ENCODE data around the gene AHCYL2. TPM values are rescaled to one million over a fixed set of nuclear protein-coding genes. Genes with fewer than 3 reads are reported as not detected.

The AHCYL2 gene
- polyA plus RNA-seq, 2 donors, result 3.8 to 5.5 TPM

GRCh38 chr7:129426482-129426881, 201.7 kb downstream of the AHCYL2 start:
- Histone ChIP-seq H3K36me3 (ENCODE audit: control insufficient read depth in 2 of 2, insufficient read depth in 2 of 2, low read length in 1 of 2) (peaks cover 4 to 9% of the 10 kb centered on the region in 2 donors), H3K27me3 (ENCODE audit: control insufficient read depth in 1 of 2, insufficient read depth in 2 of 2, low read length in 2 of 2) (no peaks in the 10 kb centered on the region), H3K4me3 (ENCODE audit: low read depth in 1 of 2, low read length in 2 of 2) (no peak overlapping the region), H3K27ac (ENCODE audit: low read depth in 2 of 2, low read length in 1 of 2) (no peak overlapping the region), H3K4me1 (ENCODE audit: control insufficient read depth in 2 of 2, insufficient read depth in 2 of 2, low read length in 1 of 2) (no peaks in the 10 kb centered on the region), H3K9me3 (ENCODE audit: control insufficient read depth in 2 of 2, insufficient read depth in 1 of 2, low read depth in 1 of 2, low read length in 1 of 2) (no peaks in the 10 kb centered on the region)

GRCh38 chr7:129427526-129428045, 202.8 kb downstream of the AHCYL2 start:
- H3K27ac ChIP-seq (ENCODE audit: low read depth in 2 of 2, low read length in 1 of 2), result no peak overlapping the region
- peaks cover 4 to 8% of the 10 kb centered on the region in 2 donors for H3K36me3 ChIP-seq (ENCODE audit: control insufficient read depth in 2 of 2, insufficient read depth in 2 of 2, low read length in 1 of 2)
- WGBS, 2 donors, result 57 to 58% methylated on average over 2 of the region's 2 CpGs

GRCh38 chr7:129431911-129432643, 207.2 kb downstream of the AHCYL2 start:
- Histone ChIP-seq H3K27ac (ENCODE audit: low read depth in 2 of 2, low read length in 1 of 2) (no peak overlapping the region), H3K4me1 (ENCODE audit: control insufficient read depth in 2 of 2, insufficient read depth in 2 of 2, low read length in 1 of 2) (peaks cover 0 to 3% of the 10 kb centered on the region in 2 donors), H3K9me3 (ENCODE audit: control insufficient read depth in 2 of 2, insufficient read depth in 1 of 2, low read depth in 1 of 2, low read length in 1 of 2) (no peaks in the 10 kb centered on the region), H3K36me3 (ENCODE audit: control insufficient read depth in 2 of 2, insufficient read depth in 2 of 2, low read length in 1 of 2) (peaks cover 0 to 2% of the 10 kb centered on the region in 2 donors), H3K4me3 (ENCODE audit: low read depth in 1 of 2, low read length in 2 of 2) (no peak overlapping the region), H3K27me3 (ENCODE audit: control insufficient read depth in 1 of 2, insufficient read depth in 2 of 2, low read length in 2 of 2) (no peaks in the 10 kb centered on the region)
- WGBS, 2 donors, result 77 to 81% methylated on average over 8 of the region's 8 CpGs

More at GRCh38 chr7:129427526-129428045, 202.8 kb downstream of the AHCYL2 start:
- Histone ChIP-seq H3K4me1 (ENCODE audit: control insufficient read depth in 2 of 2, insufficient read depth in 2 of 2, low read length in 1 of 2) (no peaks in the 10 kb centered on the region), H3K9me3 (ENCODE audit: control insufficient read depth in 2 of 2, insufficient read depth in 1 of 2, low read depth in 1 of 2, low read length in 1 of 2) (no peaks in the 10 kb centered on the region), H3K27me3 (ENCODE audit: control insufficient read depth in 1 of 2, insufficient read depth in 2 of 2, low read length in 2 of 2) (no peaks in the 10 kb centered on the region), H3K4me3 (ENCODE audit: low read depth in 1 of 2, low read length in 2 of 2) (no peak overlapping the region)

DNA sequence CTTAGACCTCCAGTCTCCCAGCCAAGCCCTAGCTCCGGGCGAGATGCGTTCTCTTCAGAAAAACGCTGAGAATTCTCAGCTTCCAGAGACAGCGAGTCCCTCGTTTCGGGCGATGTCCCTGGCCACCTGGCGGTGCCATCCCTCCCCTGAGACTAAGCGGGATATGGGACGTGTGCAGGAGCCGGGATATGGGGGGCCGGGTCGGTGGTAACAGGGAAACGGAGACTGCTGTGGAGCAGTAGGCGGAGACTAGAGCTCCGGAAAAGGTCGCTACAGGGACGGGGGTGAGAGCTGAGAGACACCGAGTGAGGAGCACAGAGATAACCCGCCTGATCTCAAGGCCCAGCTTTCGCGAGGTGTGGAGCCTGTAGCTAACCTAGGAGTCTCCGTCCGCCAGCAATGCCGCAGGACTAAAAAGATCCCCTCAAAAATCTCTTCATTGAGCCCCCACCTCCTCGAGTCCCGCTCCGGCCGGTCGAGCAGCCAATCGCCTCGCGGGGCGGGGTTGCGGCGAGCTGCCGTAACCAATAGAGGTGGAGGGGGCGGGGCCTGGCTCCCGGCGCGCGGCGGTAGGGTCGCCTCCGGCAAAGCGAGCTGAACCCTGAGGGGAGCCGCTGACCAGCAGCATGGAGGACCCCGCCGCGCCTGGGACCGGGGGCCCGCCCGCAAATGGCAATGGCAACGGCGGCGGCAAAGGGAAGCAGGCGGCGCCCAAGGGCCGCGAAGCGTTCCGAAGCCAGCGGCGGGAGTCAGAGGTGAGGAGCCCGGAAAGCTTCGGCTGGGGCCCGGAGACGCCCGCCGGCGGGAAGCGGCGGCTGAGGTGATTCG, 209.2 kb downstream of the AHCYL2 start, which contains the start of gene STRIP2:
STRIP2 (plus strand) TSS at position 586 of the 828 bp plus-strand sequence; CDS start at position 627, 41 bp downstream.
- Histone ChIP-seq H3K27ac (ENCODE audit: low read depth in 2 of 2, low read length in 1 of 2) (peak within 1 kb of the TSS; percentile 14 to 53), H3K36me3 (ENCODE audit: control insufficient read depth in 2 of 2, insufficient read depth in 2 of 2, low read length in 1 of 2) (no peaks in the 10 kb centered on the region), H3K27me3 (ENCODE audit: control insufficient read depth in 1 of 2, insufficient read depth in 2 of 2, low read length in 2 of 2) (no peaks in the 10 kb centered on the region), H3K9me3 (ENCODE audit: control insufficient read depth in 2 of 2, insufficient read depth in 1 of 2, low read depth in 1 of 2, low read length in 1 of 2) (no peaks in the 10 kb centered on the region), H3K4me3 (ENCODE audit: low read depth in 1 of 2, low read length in 2 of 2) (peak within 1 kb of the TSS; percentile 57 to 74), H3K4me1 (ENCODE audit: control insufficient read depth in 2 of 2, insufficient read depth in 2 of 2, low read length in 1 of 2) (peaks cover 0 to 3% of the 10 kb centered on the region in 2 donors)
- 0% methylated on average over 64 to 75 of the region's 75 CpGs for WGBS, 2 donors

- Histone ChIP-seq H3K4me1 (ENCODE audit: control insufficient read depth in 2 of 2, insufficient read depth in 2 of 2, low read length in 1 of 2) (peaks cover 0 to 3% of the 10 kb centered on the region in 2 donors), H3K9me3 (ENCODE audit: control insufficient read depth in 2 of 2, insufficient read depth in 1 of 2, low read depth in 1 of 2, low read length in 1 of 2) (no peaks in the 10 kb centered on the region), H3K27me3 (ENCODE audit: control insufficient read depth in 1 of 2, insufficient read depth in 2 of 2, low read length in 2 of 2) (no peaks in the 10 kb centered on the region), H3K4me3 (ENCODE audit: low read depth in 1 of 2, low read length in 2 of 2) (peak overlapping the region; percentile 57 to 74), H3K36me3 (ENCODE audit: control insufficient read depth in 2 of 2, insufficient read depth in 2 of 2, low read length in 1 of 2) (no peaks in the 10 kb centered on the region), H3K27ac (ENCODE audit: low read depth in 2 of 2, low read length in 1 of 2) (peak overlapping the region in 1 of 2 donors; percentile 47)
- 1 to 2% methylated on average over 44 of the region's 44 CpGs for WGBS, 2 donors
Observed at GRCh38 chr7:129434675-129435318, 210.0 kb downstream of the AHCYL2 start.

DNA sequence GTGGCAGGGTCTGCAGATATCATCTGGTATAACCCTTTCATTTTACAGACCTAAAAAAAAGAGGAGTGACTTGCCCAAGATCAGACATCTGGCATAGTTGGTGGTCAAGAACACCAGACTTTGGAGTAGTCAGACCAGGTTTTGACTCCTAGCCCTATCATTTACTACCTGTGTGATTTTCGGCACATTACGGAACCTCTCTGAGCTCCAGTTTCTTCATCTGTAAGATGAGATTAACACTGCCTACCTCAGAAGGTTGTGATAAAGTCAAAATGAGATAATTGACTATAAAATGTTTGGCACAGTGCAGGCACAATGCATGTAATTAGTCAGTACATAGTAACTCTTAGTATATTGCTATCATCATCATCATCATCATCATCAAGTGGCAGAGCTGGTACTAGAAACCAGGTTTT, 210.6 kb downstream of the AHCYL2 start:
- Histone ChIP-seq H3K36me3 (ENCODE audit: control insufficient read depth in 2 of 2, insufficient read depth in 2 of 2, low read length in 1 of 2) (no peaks in the 10 kb centered on the region), H3K27ac (ENCODE audit: low read depth in 2 of 2, low read length in 1 of 2) (no peak overlapping the region), H3K9me3 (ENCODE audit: control insufficient read depth in 2 of 2, insufficient read depth in 1 of 2, low read depth in 1 of 2, low read length in 1 of 2) (no peaks in the 10 kb centered on the region), H3K4me3 (ENCODE audit: low read depth in 1 of 2, low read length in 2 of 2) (peak overlapping the region in 1 of 2 donors; percentile 57), H3K4me1 (ENCODE audit: control insufficient read depth in 2 of 2, insufficient read depth in 2 of 2, low read length in 1 of 2) (peaks cover 0 to 3% of the 10 kb centered on the region in 2 donors), H3K27me3 (ENCODE audit: control insufficient read depth in 1 of 2, insufficient read depth in 2 of 2, low read length in 2 of 2) (no peaks in the 10 kb centered on the region)
- 89 to 91% methylated on average over 2 of the region's 2 CpGs for WGBS, 2 donors

DNA sequence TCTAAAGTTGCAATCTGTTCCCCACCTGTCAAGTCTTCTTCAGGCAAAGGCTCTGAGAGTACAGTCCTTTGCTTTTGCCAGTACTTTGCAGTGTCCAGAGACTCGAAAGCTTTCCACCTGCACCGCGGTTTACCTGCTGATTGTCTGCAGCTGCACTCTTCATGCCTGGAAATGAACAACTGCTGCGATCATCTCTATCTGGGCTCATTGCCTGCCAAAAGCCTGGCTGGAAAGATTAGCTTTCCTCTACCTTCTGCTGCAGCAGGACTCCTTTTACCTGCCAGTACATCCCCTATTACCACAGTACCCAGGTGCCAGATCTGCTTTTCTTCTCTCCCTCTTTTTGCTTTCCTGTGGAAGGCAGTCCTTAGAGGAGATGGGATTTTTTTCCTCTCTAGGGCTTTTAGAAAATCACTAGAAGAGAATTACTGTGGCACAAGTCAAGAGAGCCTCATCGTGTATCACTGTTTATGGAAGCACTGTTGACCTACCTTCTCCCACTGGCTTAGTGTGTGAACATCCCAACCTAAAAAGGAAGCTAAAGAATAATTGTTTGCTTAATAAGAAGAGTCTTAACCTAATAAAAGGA, 211.6 kb downstream of the AHCYL2 start:
- Histone ChIP-seq H3K4me1 (ENCODE audit: control insufficient read depth in 2 of 2, insufficient read depth in 2 of 2, low read length in 1 of 2) (peaks cover 0 to 3% of the 10 kb centered on the region in 2 donors), H3K27me3 (ENCODE audit: control insufficient read depth in 1 of 2, insufficient read depth in 2 of 2, low read length in 2 of 2) (no peaks in the 10 kb centered on the region), H3K9me3 (ENCODE audit: control insufficient read depth in 2 of 2, insufficient read depth in 1 of 2, low read depth in 1 of 2, low read length in 1 of 2) (no peaks in the 10 kb centered on the region), H3K4me3 (ENCODE audit: low read depth in 1 of 2, low read length in 2 of 2) (no peak overlapping the region), H3K27ac (ENCODE audit: low read depth in 2 of 2, low read length in 1 of 2) (no peak overlapping the region), H3K36me3 (ENCODE audit: control insufficient read depth in 2 of 2, insufficient read depth in 2 of 2, low read length in 1 of 2) (no peaks in the 10 kb centered on the region)
- 90 to 91% methylated on average over 5 of the region's 5 CpGs for WGBS, 2 donors

DNA sequence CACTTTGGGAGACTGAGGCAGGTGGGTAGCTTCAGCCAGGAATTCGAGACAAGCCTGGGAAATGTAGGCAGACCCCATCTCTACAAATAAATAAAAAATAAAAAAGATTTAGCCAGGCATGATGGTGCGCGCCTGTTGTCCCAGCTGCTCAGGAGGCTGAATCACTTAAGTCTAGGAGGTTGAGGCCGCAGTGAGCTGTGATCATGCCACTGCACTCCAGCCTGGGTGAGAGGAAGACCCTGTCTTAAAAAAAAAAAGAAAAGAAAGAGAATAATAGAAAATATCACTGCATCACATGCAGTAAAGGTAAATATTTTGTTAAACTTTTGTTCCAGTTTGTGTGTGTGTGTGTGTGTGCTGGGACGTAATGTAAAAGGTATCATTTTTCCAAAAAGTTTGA, 212.4 kb downstream of the AHCYL2 start:
- no peak overlapping the region for H3K4me3 ChIP-seq (ENCODE audit: low read depth in 1 of 2, low read length in 2 of 2)
- H3K9me3 ChIP-seq (ENCODE audit: control insufficient read depth in 2 of 2, insufficient read depth in 1 of 2, low read depth in 1 of 2, low read length in 1 of 2), result no peaks in the 10 kb centered on the region
- H3K27ac ChIP-seq (ENCODE audit: low read depth in 2 of 2, low read length in 1 of 2), result no peak overlapping the region
- H3K4me1 ChIP-seq (ENCODE audit: control insufficient read depth in 2 of 2, insufficient read depth in 2 of 2, low read length in 1 of 2), result peaks cover 0 to 3% of the 10 kb centered on the region in 2 donors
- no peaks in the 10 kb centered on the region for H3K36me3 ChIP-seq (ENCODE audit: control insufficient read depth in 2 of 2, insufficient read depth in 2 of 2, low read length in 1 of 2)
- no peaks in the 10 kb centered on the region for H3K27me3 ChIP-seq (ENCODE audit: control insufficient read depth in 1 of 2, insufficient read depth in 2 of 2, low read length in 2 of 2)
- 95 to 96% methylated on average over 5 of the region's 5 CpGs for WGBS, 2 donors

- Histone ChIP-seq H3K36me3 (ENCODE audit: control insufficient read depth in 2 of 2, insufficient read depth in 2 of 2, low read length in 1 of 2) (no peaks in the 10 kb centered on the region), H3K9me3 (ENCODE audit: control insufficient read depth in 2 of 2, insufficient read depth in 1 of 2, low read depth in 1 of 2, low read length in 1 of 2) (no peaks in the 10 kb centered on the region), H3K27ac (ENCODE audit: low read depth in 2 of 2, low read length in 1 of 2) (no peak overlapping the region), H3K4me1 (ENCODE audit: control insufficient read depth in 2 of 2, insufficient read depth in 2 of 2, low read length in 1 of 2) (peaks cover 0 to 3% of the 10 kb centered on the region in 2 donors), H3K4me3 (ENCODE audit: low read depth in 1 of 2, low read length in 2 of 2) (no peak overlapping the region), H3K27me3 (ENCODE audit: control insufficient read depth in 1 of 2, insufficient read depth in 2 of 2, low read length in 2 of 2) (no peaks in the 10 kb centered on the region)
- WGBS, 2 donors, result 91 to 94% methylated on average over 6 of the region's 6 CpGs
Observed at GRCh38 chr7:129438281-129438838, 213.5 kb downstream of the AHCYL2 start.

Measured in esophagus (tissue), 2 donors.